Stimulated activated CD4-positive, alpha-beta T cell treated with anti-CD3 and anti-CD28 coated beads, Interleukin-15, amount 100 ng/mL, for 24 hours (primary cell): Measurements from ENCODE around the gene PCDHGC5.

Source experiments
- DNase-seq: peaks from one replicate; pipeline ENCODE4 v3.0.0-alpha.2; 2020

Gene PCDHGC5

GRCh38 chr5:141534492-141535213 lies 45.8 kb downstream of the PCDHGC5 start:
- no peak for DNase-seq
